C4-2B (cell line): ENCODE data around the gene TMEM222.

Experiments
- ZFX ChIP-seq: fragments of 450-650 bp; IDR thresholded peaks from 2 replicates; pipeline ENCODE4 v1.6.1; 2017
- TF ChIP-seq, protein P1 (sequence below): fragments of 450-650 bp; conservative IDR thresholded peaks from 2 replicates; pipeline ENCODE4 v1.5.1; 2017; ENCODE audit warnings: mild to moderate bottlenecking

- TF ChIP-seq, protein P1, sequence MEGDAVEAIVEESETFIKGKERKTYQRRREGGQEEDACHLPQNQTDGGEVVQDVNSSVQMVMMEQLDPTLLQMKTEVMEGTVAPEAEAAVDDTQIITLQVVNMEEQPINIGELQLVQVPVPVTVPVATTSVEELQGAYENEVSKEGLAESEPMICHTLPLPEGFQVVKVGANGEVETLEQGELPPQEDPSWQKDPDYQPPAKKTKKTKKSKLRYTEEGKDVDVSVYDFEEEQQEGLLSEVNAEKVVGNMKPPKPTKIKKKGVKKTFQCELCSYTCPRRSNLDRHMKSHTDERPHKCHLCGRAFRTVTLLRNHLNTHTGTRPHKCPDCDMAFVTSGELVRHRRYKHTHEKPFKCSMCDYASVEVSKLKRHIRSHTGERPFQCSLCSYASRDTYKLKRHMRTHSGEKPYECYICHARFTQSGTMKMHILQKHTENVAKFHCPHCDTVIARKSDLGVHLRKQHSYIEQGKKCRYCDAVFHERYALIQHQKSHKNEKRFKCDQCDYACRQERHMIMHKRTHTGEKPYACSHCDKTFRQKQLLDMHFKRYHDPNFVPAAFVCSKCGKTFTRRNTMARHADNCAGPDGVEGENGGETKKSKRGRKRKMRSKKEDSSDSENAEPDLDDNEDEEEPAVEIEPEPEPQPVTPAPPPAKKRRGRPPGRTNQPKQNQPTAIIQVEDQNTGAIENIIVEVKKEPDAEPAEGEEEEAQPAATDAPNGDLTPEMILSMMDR = no peak
- no peak for TF ChIP-seq ZFX
These were observed 39.1 kb downstream of the TMEM222 start for GRCh38 chr1:27361044-27361402.
